ENCODE data around the gene TP63.
"Not testable (repeated sequence)": the region's sequence is repeated elsewhere in the genome, so short reads cannot be mapped to it uniquely, and the experiment has no call there.

The TP63 gene

GRCh38 chr3:189631373-189631408 lies at the start of gene TP63:
Gene TP63 (plus strand): TSS chr3:189631389. CDS start chr3:189631516, 127 bp downstream.
- no peak for DNase-seq

- DNase-seq = no peak
Measured at GRCh38 chr3:189582179-189582578, 49.0 kb upstream of the TP63 start.

- no peak for DNase-seq
Measured at GRCh38 chr3:189584645-189585044, 46.5 kb upstream of the TP63 start.

GRCh38 chr3:189586941-189587663 lies 44.1 kb upstream of the TP63 start:
- DNase-seq = no peak

GRCh38 chr3:189587664-189588040 lies 43.5 kb upstream of the TP63 start:
- no peak for DNase-seq

- no peak for DNase-seq
Measured at GRCh38 chr3:189588070-189588469, 43.1 kb upstream of the TP63 start.

- no peak for DNase-seq
Measured at GRCh38 chr3:189588475-189589178, 42.6 kb upstream of the TP63 start.

- no peak for DNase-seq
Measured at GRCh38 chr3:189589179-189589569, 42.0 kb upstream of the TP63 start.

- no peak for DNase-seq
Measured at GRCh38 chr3:189590223-189590622, 41.0 kb upstream of the TP63 start.

- DNase-seq = no peak
Measured at GRCh38 chr3:189593581-189593980, 37.6 kb upstream of the TP63 start.

GRCh38 chr3:189596078-189596979 lies 34.9 kb upstream of the TP63 start:
- DNase-seq = not testable (repeated sequence)

- no peak for DNase-seq
Measured at GRCh38 chr3:189597918-189598317, 33.3 kb upstream of the TP63 start.

- DNase-seq = no peak
Measured at GRCh38 chr3:189598530-189599225, 32.5 kb upstream of the TP63 start.

- DNase-seq = no peak
Measured at GRCh38 chr3:189602471-189602870, 28.7 kb upstream of the TP63 start.

- DNase-seq = no peak
Measured at GRCh38 chr3:189605717-189606116, 25.5 kb upstream of the TP63 start.

GRCh38 chr3:189606774-189607173 lies 24.4 kb upstream of the TP63 start:
- DNase-seq = no peak

- DNase-seq = not testable (repeated sequence)
Measured at GRCh38 chr3:189612641-189613040, 18.5 kb upstream of the TP63 start.

GRCh38 chr3:189613122-189613521 lies 18.1 kb upstream of the TP63 start:
- no peak for DNase-seq

- no peak for DNase-seq
Measured at GRCh38 chr3:189621948-189622603, 9.1 kb upstream of the TP63 start.

- DNase-seq = no peak
Measured at GRCh38 chr3:189622629-189623028, 8.6 kb upstream of the TP63 start.

GRCh38 chr3:189624130-189624529 lies 7.1 kb upstream of the TP63 start:
- DNase-seq = no peak

GRCh38 chr3:189625071-189625470 lies 6.1 kb upstream of the TP63 start:
- DNase-seq = no peak

GRCh38 chr3:189625572-189625971 lies 5.6 kb upstream of the TP63 start:
- no peak for DNase-seq

All from SHP77 (cell line).